A549 (cell line): ENCODE results near the gene PTPRN2. TPM values are rescaled to one million over a fixed set of nuclear protein-coding genes. Genes with fewer than 3 reads are reported as not detected.
"Not testable (repeated sequence)": the region's sequence is repeated elsewhere in the genome, so short reads cannot be mapped to it uniquely, and the experiment has no call there.

Experiments used
- ATAC-seq, 2 experiments: fragments of 200-7000 bp in 1 of 2; fragments of >200 bp in 1 of 2; cut with Nextera tagmentation in 1 of 2; cut with Tn5 transposase in 1 of 2; 3 replicates each; pipeline versions ENCODE4 v1.8.0 to v1.9.1; 2018 to 2020; ENCODE audit warnings: mild to moderate bottlenecking in 1 of 2, moderate library complexity in 1 of 2
- CTCF ChIA-PET: fragments of 300-600 bp; sonication (Branson Sonifier 250); formaldehyde crosslinking; extraction: SDS; loops from one replicate; lab custom pipeline; 2021; ENCODE audit warnings: antibody characterized with exemption, inconsistent platforms; lab: Yijun Ruan, JAX
- POLR2A ChIA-PET: fragments of 350-600 bp; formaldehyde crosslinking; extraction: SDS; loops from one replicate; lab custom pipeline; 2021; ENCODE audit warnings: antibody characterized with exemption, inconsistent platforms; lab: Yijun Ruan, JAX
- DNase-seq, 2 experiments: peaks; one replicate each; pipeline versions ENCODE4 v3.0.0 to v3.0.0-alpha.2; 2011 to 2016; ENCODE audit warnings: low read depth in 1 of 2, low spot score in 1 of 2
- FAIRE-seq: peaks from 2 replicates; lab custom pipeline; 2011; peaks lifted over from hg19 to GRCh38; lab: Jason Lieb, UNC
- H3K27ac ChIP-seq, 2 experiments: fragments of >200 bp; sonication (Bioruptor Twin); formaldehyde crosslinking; 3 replicates each; pipeline ENCODE4 v1.5.1; 2016 to 2017
- H3K4me1 ChIP-seq: fragments of >200 bp; sonication (Bioruptor Twin); formaldehyde crosslinking; 3 replicates; pipeline ENCODE4 v1.6.1; 2016
- H3K4me2 ChIP-seq: fragments of >200 bp; sonication (Bioruptor Twin); formaldehyde crosslinking; 3 replicates; pipeline ENCODE4 v1.6.1; 2016
- H3K4me3 ChIP-seq: fragments of >200 bp; sonication (Bioruptor Twin); formaldehyde crosslinking; 3 replicates; pipeline ENCODE4 v1.5.1; 2016
- H3K9me3 ChIP-seq: fragments of >200 bp; sonication (Bioruptor Twin); formaldehyde crosslinking; 3 replicates; pipeline ENCODE4 v1.6.1; 2016
- CBX2 ChIP-seq: fragments of 200-600 bp; sonication (generic); IDR thresholded peaks from 2 replicates; pipeline ENCODE4 v1.6.1; 2016; ENCODE audit warnings: low read depth, mild to moderate bottlenecking, borderline replicate concordance
- CHD2 ChIP-seq: fragments of 150-350 bp; IDR thresholded peaks from 2 replicates; pipeline ENCODE4 v1.6.1; 2014; ENCODE audit warnings: low read length; ENCODE audit not compliant: partially characterized antibody
- CHD4 ChIP-seq: fragments of 200-600 bp; sonication (generic); IDR thresholded peaks from 2 replicates; pipeline ENCODE4 v1.6.1; 2016; ENCODE audit warnings: antibody characterized with exemption, mild to moderate bottlenecking, borderline replicate concordance
- ELK1 ChIP-seq: fragments of 150-350 bp; IDR thresholded peaks from 2 replicates; pipeline ENCODE4 v1.6.1; 2014; ENCODE audit warnings: low read depth, mild to moderate bottlenecking, low read length
- EP300 ChIP-seq, 2 experiments: fragments of >200 bp; sonication (Bioruptor Twin); formaldehyde crosslinking; IDR thresholded peaks; 2 replicates in 1 of 2; 3 replicates in 1 of 2; pipeline ENCODE4 v1.6.1; 2016 to 2017
- FOSB ChIP-seq: fragments of 250-450 bp; sonication (Bioruptor Pico); IDR thresholded peaks from 2 replicates; pipeline ENCODE4 v1.5.0; 2020; ENCODE audit warnings: mild to moderate bottlenecking, moderate library complexity
- FOSL2 ChIP-seq, 2 experiments: fragments of 450-650 bp in 1 of 2; fragments of >200 bp in 1 of 2; sonication (Bioruptor Twin) in 1 of 2; formaldehyde crosslinking; IDR thresholded peaks; 2 replicates each; pipeline versions ENCODE4 v1.5.0 to v1.6.1; 2016 to 2020; ENCODE audit warnings: mild to moderate bottlenecking in 1 of 2, moderate library complexity in 1 of 2
- GATA3 ChIP-seq: IDR thresholded peaks from 2 replicates; pipeline ENCODE4 v1.6.1; 2012; ENCODE audit warnings: borderline replicate concordance
- JUNB ChIP-seq: fragments of >200 bp; sonication (Bioruptor Twin); formaldehyde crosslinking; IDR thresholded peaks from 2 replicates; pipeline ENCODE4 v1.6.1; 2016
- KDM5A ChIP-seq: fragments of 200-600 bp; sonication (generic); IDR thresholded peaks from 2 replicates; pipeline ENCODE4 v1.6.1; 2016; ENCODE audit warnings: antibody characterized with exemption, mild to moderate bottlenecking
- MAFK ChIP-seq: fragments of 450-650 bp; IDR thresholded peaks from 2 replicates; pipeline ENCODE4 v1.6.1; 2014; ENCODE audit not compliant: partially characterized antibody
- MAZ ChIP-seq: fragments of 150-350 bp; IDR thresholded peaks from 2 replicates; pipeline ENCODE4 v1.6.1; 2014; ENCODE audit warnings: antibody characterized with exemption, low read depth, low read length, borderline replicate concordance
- NFE2L2 ChIP-seq: fragments of 150-350 bp; conservative IDR thresholded peaks from 2 replicates; pipeline ENCODE4 v1.6.1; 2014; ENCODE audit warnings: low read length
- NPAS2 ChIP-seq: fragments of 250-450 bp; sonication (Bioruptor Pico); IDR thresholded peaks from 2 replicates; pipeline ENCODE4 v1.8.0; 2022; ENCODE audit warnings: mild to moderate bottlenecking, moderate library complexity, borderline replicate concordance
- POLR2AphosphoS2 ChIP-seq: conservative IDR thresholded peaks from 2 replicates; pipeline ENCODE4 v1.6.1; 2012; ENCODE audit warnings: low read length, improper control_type of control experiment, inconsistent platforms
- RAD21 ChIP-seq, 2 experiments: fragments of >200 bp in 1 of 2; sonication (Bioruptor Twin) in 1 of 2; formaldehyde crosslinking in 1 of 2; IDR thresholded peaks in 1 of 2; conservative IDR thresholded peaks in 1 of 2; 2 replicates in 1 of 2; 3 replicates in 1 of 2; pipeline ENCODE4 v1.6.1; 2012 to 2018; ENCODE audit warnings: inconsistent platforms in 1 of 2
- RFX5 ChIP-seq: fragments of 450-650 bp; IDR thresholded peaks from 2 replicates; pipeline ENCODE4 v1.7.1; 2014; ENCODE audit warnings: antibody characterized with exemption, mild to moderate bottlenecking, moderate library complexity
- RNF2 ChIP-seq: fragments of 200-600 bp; sonication (generic); IDR thresholded peaks from 2 replicates; pipeline ENCODE4 v1.6.1; 2016; ENCODE audit warnings: low read depth, mild to moderate bottlenecking, antibody characterized with exemption, moderate library complexity, borderline replicate concordance
- SREBF2 ChIP-seq: fragments of 450-650 bp; IDR thresholded peaks from 2 replicates; pipeline ENCODE4 v1.6.1; 2014; ENCODE audit warnings: mild to moderate bottlenecking, moderate library complexity
- USF2 ChIP-seq: fragments of 450-650 bp; IDR thresholded peaks from 2 replicates; pipeline ENCODE4 v1.6.1; 2014; ENCODE audit warnings: antibody characterized with exemption
- ZC3H11A ChIP-seq: fragments of 450-650 bp; IDR thresholded peaks from 2 replicates; pipeline ENCODE4 v1.6.1; 2014; ENCODE audit warnings: antibody characterized with exemption, mild to moderate bottlenecking
- ZFP36 ChIP-seq: fragments of 450-650 bp; IDR thresholded peaks from 2 replicates; pipeline ENCODE4 v1.6.1; 2014; ENCODE audit warnings: borderline replicate concordance; ENCODE audit not compliant: partially characterized antibody
- ZSCAN20 ChIP-seq: fragments of 250-450 bp; sonication (Bioruptor Pico); IDR thresholded peaks from 2 replicates; pipeline ENCODE4 v1.8.0; 2022; ENCODE audit warnings: mild to moderate bottlenecking, moderate library complexity
- WGBS: methylation state at CpG from one replicate; pipeline ENCODE4 v1.1.6; 2017; ENCODE audit errors: missing lambda C conversion rate; 5-methylcytosine and 5-hydroxymethylcytosine counted together
- polyA plus RNA-seq, 4 experiments: library from polyadenylated mRNA; depleted of rRNA in 3 of 4; stranded (reverse); fragments of >200 nt; fragmentation: RNase III in 1 of 4; extraction: RNeasy Plus Mini Kit Qiagen cat#74134 plus additional on column Dnase treatment in 1 of 4; gene quantifications; 2 replicates in 3 of 4; 3 replicates in 1 of 4; pipeline ENCODE4 v1.2.3, GENCODE V29; 2011 to 2017
- TF ChIP-seq, protein P1 (sequence below): fragments of >200 bp; sonication (Bioruptor Twin); formaldehyde crosslinking; IDR thresholded peaks from 2 replicates; pipeline ENCODE4 v1.6.1; 2016
- TF ChIP-seq, protein P2 (sequence below): fragments of >200 bp; sonication (Bioruptor Twin); formaldehyde crosslinking; IDR thresholded peaks from 3 replicates; pipeline ENCODE4 v1.6.1; 2016

PTPRN2 gene
- polyA plus RNA-seq, 2 of the 4 experiments (the other 2 are of a cell fraction) = 0.41 to 1.2 TPM

DNA sequence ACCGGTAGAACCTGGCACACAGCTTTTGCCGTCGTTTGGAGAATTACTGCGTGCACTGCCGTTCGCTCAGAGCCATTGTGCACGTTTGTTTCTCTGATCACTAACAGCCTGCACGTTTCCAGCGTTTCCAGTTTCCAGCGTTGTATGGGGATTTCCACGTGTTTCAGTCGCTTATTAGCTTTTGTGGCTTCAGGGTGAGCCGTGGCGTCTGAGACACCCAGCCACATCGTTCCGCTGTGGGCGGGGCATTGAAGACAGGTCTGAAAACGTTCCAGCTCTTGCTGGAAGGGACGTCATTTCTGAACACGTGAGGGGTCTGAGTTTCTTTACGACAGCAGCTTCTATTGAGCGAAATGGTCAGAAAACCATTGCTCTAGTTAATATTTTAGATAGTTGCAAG, 1086.0 kb downstream of the PTPRN2 start:
- H3K4me1 ChIP-seq = no peaks in the 10 kb centered on the region
- no peak overlapping the region for H3K4me2 ChIP-seq
- TF ChIP-seq GATA3 (no peak), MAZ (no peak), RNF2 (no peak), ZC3H11A (no peak), FOSL2 (IDR thresholded peaks at IDR 0.05) (no peak), FOSL2 (CRISPR knock-in tag; IDR thresholded peaks at IDR 0.05) (no peak), CHD4 (no peak)
- POLR2A ChIA-PET = no interaction called here
- H3K4me3 ChIP-seq = no peak overlapping the region
- FAIRE-seq = no peak
- H3K27ac ChIP-seq = no peak overlapping the region
- CTCF ChIA-PET = no interaction called here
- no peak for ATAC-seq
- peaks cover 16% of the 10 kb centered on the region; the same call in 2 of the 3 replicates for H3K9me3 ChIP-seq
- no peak for DNase-seq
- 78% methylated on average over 22 of the region's 22 CpGs for WGBS

DNA sequence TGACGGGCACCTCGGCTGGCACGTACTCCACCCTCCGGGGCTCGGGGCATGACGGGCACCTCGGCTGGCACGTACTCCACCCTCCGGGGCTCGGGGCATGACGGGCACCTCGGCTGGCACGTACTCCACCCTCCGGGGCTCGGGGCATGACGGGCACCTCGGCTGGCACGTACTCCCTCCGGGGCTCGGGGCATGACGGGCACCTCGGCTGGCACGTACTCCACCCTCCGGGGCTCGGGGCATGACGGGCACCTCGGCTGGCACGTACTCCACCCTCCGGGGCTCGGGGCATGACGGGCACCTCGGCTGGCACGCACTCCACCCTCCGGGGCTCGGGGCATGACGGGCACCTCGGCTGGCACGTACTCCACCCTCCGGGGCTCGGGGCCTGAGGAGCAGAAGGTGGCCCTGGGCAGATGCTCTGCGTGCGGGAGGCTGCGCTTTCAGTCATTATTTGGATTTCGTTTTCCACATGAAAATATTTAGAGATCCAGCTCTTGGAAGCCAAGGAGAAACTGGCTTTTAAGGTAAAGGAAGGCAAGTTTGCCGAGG, 1086.6 kb downstream of the PTPRN2 start:
- ATAC-seq, FAIRE-seq, H3K4me3 ChIP-seq, H3K4me2 ChIP-seq, H3K4me1 ChIP-seq, DNase-seq, POLR2A ChIA-PET, H3K27ac ChIP-seq: not testable (repeated sequence)
- 63% methylated on average over 6 of the region's 45 CpGs for WGBS
- H3K9me3 ChIP-seq = peaks cover 13% of the 10 kb centered on the region; the same call in 2 of the 3 replicates
- CTCF ChIA-PET = interaction anchor here (0.6 kb wide), 1 partner anchor 531 kb away, joined by 4 read pairs; no protein-coding TSS in a partner anchor

DNA sequence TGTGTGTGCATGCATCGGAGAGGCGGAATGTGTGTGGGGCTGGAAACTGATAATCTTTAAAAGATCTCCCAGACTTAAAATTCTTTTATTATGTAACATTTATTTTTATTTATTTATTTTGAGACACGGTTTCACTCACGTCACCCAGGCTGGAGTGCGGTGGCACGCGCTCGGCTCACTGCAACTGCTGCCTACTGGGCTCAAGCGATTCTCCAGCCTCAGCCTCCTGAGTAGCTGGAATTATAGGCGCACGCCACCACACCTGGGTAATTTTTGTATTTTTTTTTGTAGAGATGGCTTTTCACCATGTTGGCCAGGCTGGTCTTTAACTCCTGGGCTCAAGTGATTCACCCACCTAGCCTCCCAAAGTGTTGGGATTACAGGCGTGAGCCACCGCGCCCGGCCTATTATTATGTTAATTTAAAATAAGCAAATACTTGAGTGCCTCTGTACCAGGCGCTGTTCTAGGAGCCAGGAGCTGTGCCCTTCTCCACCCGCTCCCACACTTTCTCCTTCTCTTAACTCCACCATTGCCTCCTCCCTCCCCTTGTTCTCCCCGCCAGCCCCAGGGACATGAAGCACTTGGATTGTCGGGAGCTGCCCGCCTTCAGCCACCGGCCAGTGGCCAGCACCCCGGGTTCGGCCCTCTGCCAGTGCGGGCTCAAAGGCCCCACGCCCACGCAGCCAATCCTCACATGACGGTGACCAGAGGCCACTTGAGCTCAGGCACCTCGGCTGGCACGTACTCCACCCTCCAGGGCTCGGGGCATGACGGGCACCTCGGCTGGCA, 1087.3 kb downstream of the PTPRN2 start:
- POLR2A ChIA-PET = no interaction called here
- FAIRE-seq (no peak), ATAC-seq (no peak), DNase-seq (no peak)
- H3K27ac ChIP-seq = no peak overlapping the region
- no peak overlapping the region for H3K4me2 ChIP-seq
- 83% methylated on average over 31 of the region's 32 CpGs for WGBS
- peaks cover 6% of the 10 kb centered on the region; the same call in 1 of the 3 replicates for H3K9me3 ChIP-seq
- TF ChIP-seq SREBF2 = no peak
- TF ChIP-seq USF2 = no peak
- TF ChIP-seq, protein P1, sequence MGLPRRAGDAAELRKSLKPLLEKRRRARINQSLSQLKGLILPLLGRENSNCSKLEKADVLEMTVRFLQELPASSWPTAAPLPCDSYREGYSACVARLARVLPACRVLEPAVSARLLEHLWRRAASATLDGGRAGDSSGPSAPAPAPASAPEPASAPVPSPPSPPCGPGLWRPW = no peak
- TF ChIP-seq NFE2L2 = no peak
- TF ChIP-seq NPAS2 (CRISPR knock-in tag) = no peak
- TF ChIP-seq, protein P2, sequence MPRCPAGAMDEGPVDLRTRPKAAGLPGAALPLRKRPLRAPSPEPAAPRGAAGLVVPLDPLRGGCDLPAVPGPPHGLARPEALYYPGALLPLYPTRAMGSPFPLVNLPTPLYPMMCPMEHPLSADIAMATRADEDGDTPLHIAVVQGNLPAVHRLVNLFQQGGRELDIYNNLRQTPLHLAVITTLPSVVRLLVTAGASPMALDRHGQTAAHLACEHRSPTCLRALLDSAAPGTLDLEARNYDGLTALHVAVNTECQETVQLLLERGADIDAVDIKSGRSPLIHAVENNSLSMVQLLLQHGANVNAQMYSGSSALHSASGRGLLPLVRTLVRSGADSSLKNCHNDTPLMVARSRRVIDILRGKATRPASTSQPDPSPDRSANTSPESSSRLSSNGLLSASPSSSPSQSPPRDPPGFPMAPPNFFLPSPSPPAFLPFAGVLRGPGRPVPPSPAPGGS = no peak
- TF ChIP-seq FOSB (CRISPR knock-in tag) = no peak
- no peak for TF ChIP-seq RAD21 (conservative IDR thresholded peaks at IDR 0.05 in 1 of 2, IDR thresholded peaks at IDR 0.05 in 1 of 2)
- no peak for TF ChIP-seq ZSCAN20 (CRISPR knock-in tag)
- TF ChIP-seq MAFK = no peak
- no peak for TF ChIP-seq JUNB
- no peak for TF ChIP-seq ELK1
- TF ChIP-seq POLR2AphosphoS2 = no peak
- no peak for TF ChIP-seq KDM5A
- no peak for TF ChIP-seq EP300 (IDR thresholded peaks at IDR 0.05)
- TF ChIP-seq ZFP36 = no peak
- TF ChIP-seq RFX5 = no peak
- no peak for TF ChIP-seq CHD2
- no peak for TF ChIP-seq RNF2
- TF ChIP-seq CBX2 = no peak
- CTCF ChIA-PET = no interaction called here
- H3K4me1 ChIP-seq = no peaks in the 10 kb centered on the region
- no peak overlapping the region for H3K4me3 ChIP-seq
